Upper lobe of right lung (tissue), 1 donor: ENCODE measurements around the gene UBQLN4. TPM values are rescaled to one million over a fixed set of nuclear protein-coding genes. Genes with fewer than 3 reads are reported as not detected.

ENCODE experiments used
- ATAC-seq: fragments of 200-7000 bp; cut with Tn5 transposase; one replicate; pipeline ENCODE4 v1.9.1; 2020; ENCODE audit warnings: mild to moderate bottlenecking, moderate library complexity
- DNase-seq: peaks from one replicate; pipeline ENCODE4 v3.0.0-alpha.2; 2020
- H3K27ac ChIP-seq: fragments of 200-600 bp; one replicate; pipeline ENCODE4 v1.8.0; 2022
- H3K27me3 ChIP-seq: fragments of 200-600 bp; one replicate; pipeline ENCODE4 v1.8.0; 2022; ENCODE audit warnings: mild to moderate bottlenecking
- H3K36me3 ChIP-seq: fragments of 200-600 bp; one replicate; pipeline ENCODE4 v1.8.0; 2022
- H3K4me1 ChIP-seq: fragments of 200-600 bp; one replicate; pipeline ENCODE4 v1.8.0; 2022
- H3K4me3 ChIP-seq: fragments of 200-600 bp; one replicate; pipeline ENCODE4 v1.8.0; 2022; ENCODE audit warnings: mild to moderate bottlenecking
- H3K9me3 ChIP-seq: fragments of 200-600 bp; one replicate; pipeline ENCODE4 v1.8.0; 2022
- intact Hi-C: fragments of 100-400 bp; cut with DNase I; formaldehyde crosslinking; loops from one replicate; pipeline ENCODE4 v1.11.0; 2022
- total RNA-seq: library from RNA; stranded (reverse); fragmentation: NEBNext Ultra II Directional; extraction: Animal tissue kit (Norgen Biotek cat#: 25700); gene quantifications from one replicate; pipeline ENCODE4 v1.2.1, GENCODE V29; 2021
- TF ChIP-seq, protein P1 (sequence below): fragments of 200-600 bp; IDR thresholded peaks from one replicate; pipeline ENCODE4 v1.8.0; 2022; ENCODE audit warnings: antibody characterized with exemption
- donor health status: DM: no; HTN: yes; CAD: no; lungs with severe emphysema.

The UBQLN4 gene
- total RNA-seq, 1 donor from 2014 or later, result 37.0 TPM

DNA sequence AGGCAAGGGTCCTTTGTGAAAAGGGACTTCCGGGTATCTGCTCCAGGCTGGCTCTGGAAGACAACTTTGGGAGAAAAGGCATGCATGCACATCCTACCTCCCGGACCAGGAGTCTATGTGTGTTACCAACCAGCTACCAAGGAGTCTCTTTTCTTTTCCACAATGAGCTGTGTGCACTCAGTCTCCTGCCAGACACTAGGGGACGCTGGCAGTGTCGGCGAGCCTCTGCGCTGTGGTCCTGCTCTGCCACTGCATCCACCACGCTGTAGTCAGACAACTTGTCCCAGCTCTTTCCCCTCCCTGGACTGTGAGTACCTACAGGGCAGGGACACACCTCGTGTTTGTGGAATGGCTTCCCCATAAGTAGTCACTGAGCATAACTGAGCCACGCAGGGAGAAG is 27.7 kb downstream of the UBQLN4 start:
- H3K4me1 ChIP-seq, result peaks cover 4% of the 10 kb centered on the region
- no peaks in the 10 kb centered on the region for H3K36me3 ChIP-seq
- intact Hi-C loops, result no loop called here
- H3K27ac ChIP-seq, result no peak overlapping the region
- TF ChIP-seq, protein P1, sequence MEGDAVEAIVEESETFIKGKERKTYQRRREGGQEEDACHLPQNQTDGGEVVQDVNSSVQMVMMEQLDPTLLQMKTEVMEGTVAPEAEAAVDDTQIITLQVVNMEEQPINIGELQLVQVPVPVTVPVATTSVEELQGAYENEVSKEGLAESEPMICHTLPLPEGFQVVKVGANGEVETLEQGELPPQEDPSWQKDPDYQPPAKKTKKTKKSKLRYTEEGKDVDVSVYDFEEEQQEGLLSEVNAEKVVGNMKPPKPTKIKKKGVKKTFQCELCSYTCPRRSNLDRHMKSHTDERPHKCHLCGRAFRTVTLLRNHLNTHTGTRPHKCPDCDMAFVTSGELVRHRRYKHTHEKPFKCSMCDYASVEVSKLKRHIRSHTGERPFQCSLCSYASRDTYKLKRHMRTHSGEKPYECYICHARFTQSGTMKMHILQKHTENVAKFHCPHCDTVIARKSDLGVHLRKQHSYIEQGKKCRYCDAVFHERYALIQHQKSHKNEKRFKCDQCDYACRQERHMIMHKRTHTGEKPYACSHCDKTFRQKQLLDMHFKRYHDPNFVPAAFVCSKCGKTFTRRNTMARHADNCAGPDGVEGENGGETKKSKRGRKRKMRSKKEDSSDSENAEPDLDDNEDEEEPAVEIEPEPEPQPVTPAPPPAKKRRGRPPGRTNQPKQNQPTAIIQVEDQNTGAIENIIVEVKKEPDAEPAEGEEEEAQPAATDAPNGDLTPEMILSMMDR, result peak; percentile 57
- no peaks in the 10 kb centered on the region for H3K27me3 ChIP-seq
- peak; percentile 93 for ATAC-seq
- DNase-seq, result peak; percentile 76
- H3K4me3 ChIP-seq, result no peak overlapping the region
- no peaks in the 10 kb centered on the region for H3K9me3 ChIP-seq

DNA sequence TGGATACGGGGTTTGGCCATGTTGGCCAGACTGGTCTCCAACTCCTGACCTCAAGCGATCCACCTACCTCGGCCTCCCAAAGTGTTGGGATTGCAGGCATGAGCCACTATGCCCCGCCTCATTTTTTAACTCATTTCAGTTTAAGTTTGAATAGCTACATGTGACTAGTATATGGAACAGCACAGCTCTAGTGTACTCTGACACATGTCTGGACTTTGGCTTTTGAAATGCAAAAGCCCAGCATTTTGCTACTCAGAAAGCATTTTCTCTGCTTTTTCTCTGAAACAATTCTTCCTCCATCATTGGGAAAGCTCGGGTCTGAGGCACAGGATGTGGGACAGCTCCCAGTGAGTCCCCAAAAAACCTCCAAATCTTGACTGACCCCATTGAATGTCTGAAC is 28.8 kb downstream of the UBQLN4 start:
- Histone ChIP-seq H3K4me3 (no peak overlapping the region), H3K4me1 (peaks cover 6% of the 10 kb centered on the region), H3K9me3 (no peaks in the 10 kb centered on the region), H3K36me3 (no peaks in the 10 kb centered on the region), H3K27me3 (no peaks in the 10 kb centered on the region), H3K27ac (no peak overlapping the region)
- TF ChIP-seq, protein P1, result no peak
- ATAC-seq (no peak), DNase-seq (no peak)
- intact Hi-C loops, result no loop called here

DNA sequence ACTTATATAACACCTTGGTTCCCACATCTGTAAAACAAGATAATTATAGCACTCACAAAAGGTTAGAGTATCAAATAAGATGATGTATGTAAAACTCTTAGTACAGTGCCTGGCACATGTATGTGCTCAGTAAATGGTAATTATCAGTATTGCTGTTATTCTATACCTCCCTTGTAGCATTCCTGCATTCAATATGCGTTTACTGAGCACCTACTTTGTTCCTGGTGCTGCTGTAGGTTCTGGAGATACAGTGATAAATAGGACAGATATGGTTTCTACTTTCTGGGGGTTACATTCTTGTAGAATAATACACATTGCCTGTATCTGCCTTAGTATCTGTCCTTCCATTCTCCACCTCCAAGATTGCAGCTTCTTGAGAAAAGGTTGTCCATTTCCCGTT is 31.6 kb downstream of the UBQLN4 start:
- ATAC-seq, result no peak
- H3K27ac ChIP-seq, result no peak overlapping the region
- intact Hi-C loops, result no loop called here

DNA sequence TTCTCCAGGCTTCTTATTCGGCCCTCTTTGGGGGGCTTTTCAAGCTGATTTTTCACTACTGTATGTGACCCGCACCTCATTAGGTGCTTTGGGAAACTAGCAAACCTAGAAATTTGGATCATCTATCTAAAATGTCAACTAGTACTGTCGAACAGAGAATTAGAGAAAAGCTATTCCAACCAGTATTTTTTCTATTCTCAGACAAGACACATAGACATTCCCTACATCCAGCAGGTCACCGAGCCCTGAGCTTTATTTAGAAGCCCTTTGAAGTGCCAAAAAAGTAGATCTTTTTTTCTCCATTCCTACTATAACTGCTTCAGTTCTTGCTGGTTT is 32.5 kb downstream of the UBQLN4 start:
- TF ChIP-seq, protein P1, result no peak
- DNase-seq (no peak), ATAC-seq (no peak)
- Histone ChIP-seq H3K4me3 (peak overlapping the region; percentile 95), H3K36me3 (peaks cover 35% of the 10 kb centered on the region), H3K27me3 (no peaks in the 10 kb centered on the region), H3K27ac (peak overlapping the region; percentile 93), H3K9me3 (no peaks in the 10 kb centered on the region), H3K4me1 (peaks cover 18% of the 10 kb centered on the region)
- intact Hi-C loops, result no loop called here

More for the DNA sequence above, 31.6 kb downstream of the UBQLN4 start:
- Histone ChIP-seq H3K27me3 (no peaks in the 10 kb centered on the region), H3K4me1 (peaks cover 18% of the 10 kb centered on the region), H3K9me3 (no peaks in the 10 kb centered on the region), H3K36me3 (peaks cover 26% of the 10 kb centered on the region), H3K4me3 (no peak overlapping the region)
- no peak for DNase-seq
- TF ChIP-seq, protein P1, result no peak

DNA sequence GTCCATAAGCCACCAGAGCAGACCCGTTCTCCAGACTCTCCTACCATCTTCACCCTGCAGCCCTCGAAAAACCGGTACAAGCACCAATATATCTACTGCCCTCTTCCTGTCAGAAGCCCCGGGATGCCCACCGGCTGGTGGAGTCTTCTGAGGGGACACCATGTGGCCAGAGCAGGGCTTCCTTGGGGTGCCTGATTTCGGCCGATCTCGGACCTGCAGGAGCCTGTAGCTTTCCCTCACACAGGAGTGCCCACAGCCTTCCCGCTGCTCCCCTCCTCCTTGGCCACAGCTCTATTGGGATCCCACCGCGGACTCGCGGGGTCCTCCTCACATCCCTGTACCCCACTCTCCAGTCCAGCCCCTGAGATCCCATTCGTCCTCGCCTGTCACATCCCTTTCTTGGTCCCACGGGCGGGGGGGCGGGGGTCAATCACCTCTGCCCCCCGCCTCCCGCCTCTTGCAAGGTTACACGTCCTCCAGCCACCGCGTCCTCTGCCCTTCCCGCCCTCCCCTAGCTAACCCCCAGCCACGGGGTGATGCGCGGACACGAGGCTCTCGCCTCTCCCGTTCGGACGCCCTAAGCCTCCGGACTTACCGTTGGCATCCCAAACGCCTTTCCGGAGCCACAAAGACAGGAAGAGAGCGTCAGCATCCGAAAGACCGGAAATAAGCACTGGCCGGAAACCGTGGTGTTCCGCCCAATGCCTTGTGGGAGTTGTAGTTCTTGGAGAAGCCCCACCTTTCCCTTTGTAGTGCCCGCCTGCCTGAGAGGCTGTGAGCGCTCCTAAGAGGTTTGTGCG is 33.1 kb downstream of the UBQLN4 start, which contains the start of gene SSR2:
TSS of gene SSR2 (minus strand) at position 659 of the 800 bp plus-strand sequence. CDS start 784 bp downstream, outside the sequence.
- TF ChIP-seq, protein P1, result no peak
- Histone ChIP-seq H3K4me1 (peaks cover 18% of the 10 kb centered on the region), H3K36me3 (peaks cover 38% of the 10 kb centered on the region), H3K27ac (peak within 1 kb of the TSS; percentile 93), H3K4me3 (peak within 1 kb of the TSS; percentile 95), H3K27me3 (no peaks in the 10 kb centered on the region), H3K9me3 (no peaks in the 10 kb centered on the region)
- intact Hi-C loops, result no loop called here
- peak; percentile 88 for DNase-seq
- peak; percentile 99 for ATAC-seq
